Measurements from ENCODE around the gene EIF4E2.

The EIF4E2 gene

GRCh38 chr2:232538671-232539070 is 11.8 kb upstream of the EIF4E2 start:
- TF ChIP-seq GATA1 (IDR thresholded peaks at IDR 0.05; ENCODE audit: low read depth, low read length): no peak
- TF ChIP-seq POLR2A (IDR thresholded peaks at IDR 0.05; ENCODE audit: low read length): no peak
- DNase-seq: no peak

DNA sequence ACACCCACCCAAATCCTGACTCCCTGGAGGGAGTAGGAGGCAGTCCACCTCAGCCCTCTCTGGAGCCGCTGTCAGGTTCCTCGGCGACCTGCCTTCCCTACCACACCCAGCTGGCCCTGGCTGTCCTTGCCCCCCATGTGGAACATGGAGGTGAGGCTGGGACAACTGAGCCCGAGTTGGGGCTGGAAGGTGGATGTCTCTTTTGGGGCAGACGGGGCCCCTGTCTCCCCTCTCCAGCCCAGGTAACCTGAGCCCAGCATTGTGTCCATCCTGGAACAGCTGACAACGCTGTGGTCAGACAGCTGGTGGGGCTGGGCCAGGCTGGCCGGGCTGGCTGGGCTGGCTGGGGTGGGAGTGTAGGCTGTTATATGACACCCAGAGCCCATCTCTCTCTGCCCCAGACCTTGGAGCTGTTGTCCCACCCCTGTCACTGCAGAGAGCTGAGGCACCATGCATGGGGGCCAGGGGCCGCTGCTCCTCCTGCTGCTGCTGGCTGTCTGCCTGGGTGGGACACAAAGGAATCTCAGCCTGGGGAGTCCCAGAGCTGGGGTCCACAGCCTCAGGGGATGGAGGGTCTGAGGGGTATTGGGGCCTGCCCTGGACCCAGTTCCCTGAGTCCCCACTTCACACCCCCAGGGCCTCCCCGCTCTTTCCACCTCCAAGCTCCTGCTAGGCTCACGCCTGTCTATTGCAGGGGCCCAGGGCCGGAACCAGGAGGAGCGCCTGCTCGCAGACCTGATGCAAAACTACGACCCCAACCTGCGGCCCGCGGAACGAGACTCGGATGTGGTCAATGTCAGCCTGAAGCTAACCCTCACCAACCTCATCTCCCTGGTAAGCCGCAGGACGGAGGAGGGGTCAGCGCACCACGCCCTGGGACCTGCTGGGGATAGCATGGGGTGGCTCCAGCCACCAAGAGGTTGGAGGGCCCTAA is 10.9 kb upstream of the EIF4E2 start, which contains the start of gene CHRNG:
Gene CHRNG (plus strand): TSS at position 395 of the 934 bp plus-strand sequence. CDS start 56 bp downstream, at position 451.
- no peak for DNase-seq
- TF ChIP-seq GATA1 (IDR thresholded peaks at IDR 0.05; ENCODE audit: low read depth, low read length) (no peak), POLR2A (IDR thresholded peaks at IDR 0.05; ENCODE audit: low read length) (peak; percentile 2)

DNA sequence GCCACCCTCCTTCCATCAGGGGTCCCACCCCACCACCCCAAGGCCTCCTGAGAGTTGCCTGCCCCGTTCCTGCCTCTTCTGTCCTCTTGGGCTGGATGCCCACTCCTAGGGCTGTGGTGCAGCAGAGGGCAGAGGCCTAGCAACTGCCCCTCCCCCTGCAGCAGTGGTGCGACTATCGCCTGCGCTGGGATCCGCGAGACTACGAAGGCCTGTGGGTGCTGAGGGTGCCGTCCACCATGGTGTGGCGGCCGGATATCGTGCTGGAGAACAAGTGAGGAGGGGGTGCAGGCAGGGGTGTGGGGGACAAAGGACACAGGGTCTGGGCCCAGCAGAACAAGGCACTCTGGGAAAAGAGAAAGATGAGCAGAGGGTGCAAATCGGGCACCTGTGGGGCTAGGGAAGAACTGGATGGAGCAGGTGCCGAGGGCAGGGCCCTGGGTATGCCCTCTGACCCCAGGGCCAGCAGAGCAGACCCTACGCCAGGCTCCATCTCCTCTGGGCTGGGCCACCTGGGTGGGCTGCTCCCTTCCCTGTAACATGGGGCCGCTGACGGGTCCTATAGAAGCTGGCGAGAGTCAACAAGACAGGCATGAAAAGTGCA is 9.9 kb upstream of the EIF4E2 start:
- no peak for DNase-seq

DNA sequence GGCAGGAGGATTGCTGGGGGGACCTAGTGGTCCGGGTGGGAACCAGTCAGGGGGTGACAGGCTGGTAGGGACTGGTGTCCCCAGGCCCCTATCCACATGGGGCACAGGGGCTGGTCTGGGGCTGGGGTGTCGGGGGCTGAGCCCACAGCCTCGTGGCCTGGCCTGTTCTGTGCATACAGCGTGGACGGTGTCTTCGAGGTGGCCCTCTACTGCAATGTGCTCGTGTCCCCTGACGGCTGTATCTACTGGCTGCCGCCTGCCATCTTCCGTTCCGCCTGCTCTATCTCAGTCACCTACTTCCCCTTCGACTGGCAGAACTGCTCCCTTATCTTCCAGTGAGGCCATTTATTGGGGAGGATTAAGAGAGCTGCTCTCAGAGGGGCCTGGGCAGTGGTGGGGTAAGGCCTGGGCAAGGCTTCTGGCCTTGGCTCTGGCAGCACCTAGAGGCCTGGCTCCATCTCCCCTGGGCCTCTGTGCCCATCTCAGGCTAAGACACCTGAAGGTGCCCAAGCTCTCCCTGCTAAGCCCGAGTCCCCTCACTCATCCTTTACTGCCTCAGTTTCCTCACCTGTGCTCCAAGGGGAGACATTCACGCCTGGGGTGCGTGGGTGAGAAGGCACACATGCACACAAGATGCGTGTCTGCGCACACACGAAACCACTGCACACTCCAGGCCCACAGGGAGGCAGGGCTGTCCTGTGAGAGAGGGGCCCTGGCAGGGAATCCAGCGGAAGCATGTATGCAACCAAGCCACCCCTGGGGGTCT is 9.1 kb upstream of the EIF4E2 start:
- peak; percentile 28 to 48 for DNase-seq
- TF ChIP-seq GATA1 (IDR thresholded peaks at IDR 0.05; ENCODE audit: low read depth, low read length) (no peak), POLR2A (IDR thresholded peaks at IDR 0.05; ENCODE audit: low read length) (no peak)

More for the DNA sequence above, 9.9 kb upstream of the EIF4E2 start:
- TF ChIP-seq POLR2A (IDR thresholded peaks at IDR 0.05; ENCODE audit: low read length) (no peak), GATA1 (IDR thresholded peaks at IDR 0.05; ENCODE audit: low read depth, low read length) (no peak)

DNA sequence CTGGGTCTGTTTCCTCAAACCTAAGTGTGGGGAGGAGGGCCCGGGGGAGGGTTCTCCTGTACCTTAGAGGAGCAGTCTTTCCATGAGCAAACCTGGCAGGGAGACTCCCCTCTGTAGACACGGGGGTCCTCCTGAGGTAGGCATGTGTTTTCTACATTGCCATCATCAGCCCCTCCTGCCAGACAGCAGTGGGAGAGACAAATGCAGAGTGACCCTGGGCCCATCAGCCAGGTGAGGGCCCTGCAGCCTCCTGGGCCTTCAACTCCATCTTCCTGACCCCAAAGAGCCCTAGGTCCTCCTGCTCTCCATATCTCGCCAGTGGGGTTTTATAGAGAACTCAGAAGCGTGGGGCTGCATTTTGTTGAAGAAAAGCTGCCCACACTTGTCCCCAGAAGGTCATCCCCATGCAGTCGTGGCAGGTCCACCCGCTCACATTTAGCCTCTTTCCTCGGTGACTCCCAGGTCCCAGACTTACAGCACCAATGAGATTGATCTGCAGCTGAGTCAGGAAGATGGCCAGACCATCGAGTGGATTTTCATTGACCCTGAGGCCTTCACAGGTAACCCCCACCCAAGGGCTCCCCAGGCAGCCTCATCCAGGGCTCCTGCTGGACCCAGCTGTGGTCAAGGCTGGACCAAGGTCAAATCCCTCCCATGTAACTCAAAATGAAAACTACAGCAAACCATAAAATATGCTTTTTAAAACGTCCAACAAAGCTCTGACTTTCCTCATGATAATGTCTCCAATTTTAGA is 8.4 kb upstream of the EIF4E2 start:
- TF ChIP-seq POLR2A (IDR thresholded peaks at IDR 0.05; ENCODE audit: low read length) (no peak), GATA1 (IDR thresholded peaks at IDR 0.05; ENCODE audit: low read depth, low read length) (no peak)
- DNase-seq: no peak

GRCh38 chr2:232542715-232543467 is 7.6 kb upstream of the EIF4E2 start:
- TF ChIP-seq POLR2A (IDR thresholded peaks at IDR 0.05; ENCODE audit: low read length) (no peak), GATA1 (IDR thresholded peaks at IDR 0.05; ENCODE audit: low read depth, low read length) (no peak)
- no peak for DNase-seq

DNA sequence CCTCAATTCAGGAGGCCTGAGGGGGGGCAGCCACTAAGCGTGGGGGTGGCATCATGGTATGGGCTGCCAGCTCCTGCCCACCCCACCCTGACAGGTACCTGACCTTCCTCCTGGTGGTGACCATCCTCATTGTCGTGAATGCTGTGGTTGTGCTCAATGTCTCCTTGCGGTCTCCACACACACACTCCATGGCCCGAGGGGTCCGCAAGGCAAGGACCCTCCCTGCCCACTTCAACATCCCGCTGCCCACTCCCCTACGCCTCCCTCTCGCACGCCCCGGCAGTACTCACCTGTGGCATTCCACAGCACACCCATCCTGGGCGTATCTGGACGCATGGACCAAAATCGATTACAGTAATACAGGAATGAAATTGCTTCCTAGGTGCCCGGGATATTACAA is 7.0 kb upstream of the EIF4E2 start:
- DNase-seq: no peak
- TF ChIP-seq POLR2A (IDR thresholded peaks at IDR 0.05; ENCODE audit: low read length) (peak; percentile 1), GATA1 (IDR thresholded peaks at IDR 0.05; ENCODE audit: low read depth, low read length) (no peak)

DNA sequence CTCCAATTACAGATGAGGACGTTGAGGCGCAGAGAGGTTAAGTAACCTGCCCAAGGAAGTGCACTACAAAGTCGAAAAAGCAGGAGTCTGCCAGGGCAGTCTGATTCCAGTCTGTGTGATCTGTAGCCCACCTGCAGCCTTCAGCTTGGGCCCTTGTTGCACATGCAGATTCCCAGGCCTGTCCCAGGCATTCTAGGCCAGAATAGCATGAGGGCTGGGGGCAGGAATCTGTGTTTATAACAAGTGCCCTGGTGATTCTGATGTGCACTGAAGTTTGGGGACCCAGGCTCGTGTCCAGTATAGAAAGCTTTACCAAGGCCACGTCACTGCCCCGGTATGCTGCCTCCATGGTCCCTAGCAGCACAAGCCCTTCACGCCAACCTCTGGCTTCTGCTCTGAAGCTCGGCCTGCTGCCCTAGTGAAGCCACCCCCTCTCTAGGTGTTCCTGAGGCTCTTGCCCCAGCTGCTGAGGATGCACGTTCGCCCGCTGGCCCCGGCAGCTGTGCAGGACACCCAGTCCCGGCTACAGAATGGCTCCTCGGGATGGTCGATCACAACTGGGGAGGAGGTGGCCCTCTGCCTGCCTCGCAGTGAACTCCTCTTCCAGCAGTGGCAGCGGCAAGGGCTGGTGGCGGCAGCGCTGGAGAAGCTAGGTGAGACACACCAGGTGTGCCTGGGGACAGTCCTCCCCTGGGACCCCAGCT is 6.4 kb upstream of the EIF4E2 start:
- TF ChIP-seq GATA1 (IDR thresholded peaks at IDR 0.05; ENCODE audit: low read depth, low read length): no peak
- TF ChIP-seq POLR2A (IDR thresholded peaks at IDR 0.05; ENCODE audit: low read length): no peak
- no peak for DNase-seq

- DNase-seq: no peak
- TF ChIP-seq GATA1 (IDR thresholded peaks at IDR 0.05; ENCODE audit: low read depth, low read length): no peak
- TF ChIP-seq POLR2A (IDR thresholded peaks at IDR 0.05; ENCODE audit: low read length): no peak
Measured at GRCh38 chr2:232544674-232545073, 5.8 kb upstream of the EIF4E2 start.

- no peak for DNase-seq
- TF ChIP-seq GATA1 (IDR thresholded peaks at IDR 0.05; ENCODE audit: low read depth, low read length) (no peak), POLR2A (IDR thresholded peaks at IDR 0.05; ENCODE audit: low read length) (no peak)
Measured at GRCh38 chr2:232545511-232546375, 4.7 kb upstream of the EIF4E2 start.

DNA sequence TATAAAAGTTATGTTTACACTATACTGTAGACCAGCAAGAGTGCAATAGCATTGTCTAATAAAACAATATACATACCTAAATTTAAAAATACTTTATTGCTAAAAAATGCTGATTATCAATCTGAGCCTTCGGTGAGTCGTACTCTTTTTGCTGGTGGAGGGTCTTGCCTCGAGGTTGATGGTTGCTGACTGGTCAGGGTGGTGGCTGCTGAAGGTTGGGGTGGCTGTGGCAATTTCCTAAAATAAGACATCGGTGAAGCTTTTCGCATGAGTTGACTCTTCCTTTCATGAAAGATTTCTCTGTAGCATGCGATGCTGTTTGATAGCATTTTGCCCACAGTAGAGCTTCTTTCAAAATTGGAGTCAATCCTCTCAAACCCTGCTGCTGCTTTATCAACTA is 2.5 kb upstream of the EIF4E2 start:
- TF ChIP-seq GATA1 (IDR thresholded peaks at IDR 0.05; ENCODE audit: low read depth, low read length): no peak
- TF ChIP-seq POLR2A (IDR thresholded peaks at IDR 0.05; ENCODE audit: low read length): no peak
- no peak for DNase-seq

Measured in erythroblast (primary cell).